Activated T-cell treated with anti-CD3 and anti-CD28 coated beads for 24 hours (primary cell): ENCODE data around the gene PPM1K.

Experiments
- DNase-seq: peaks from one replicate; pipeline ENCODE4 v3.0.0-alpha.2; 2020; ENCODE audit warnings: low read depth

The PPM1K gene

GRCh38 chr4:88217169-88217568 lies 67.2 kb downstream of the PPM1K start:
- DNase-seq: no peak

- DNase-seq: no peak
Measured at GRCh38 chr4:88216395-88216794, 68.0 kb downstream of the PPM1K start.

- no peak for DNase-seq
Measured at GRCh38 chr4:88215351-88215750, 69.0 kb downstream of the PPM1K start.

- no peak for DNase-seq
Measured at GRCh38 chr4:88212253-88212561, 72.2 kb downstream of the PPM1K start.

GRCh38 chr4:88211473-88212252 lies 72.7 kb downstream of the PPM1K start:
- DNase-seq: peak; percentile 37

DNA sequence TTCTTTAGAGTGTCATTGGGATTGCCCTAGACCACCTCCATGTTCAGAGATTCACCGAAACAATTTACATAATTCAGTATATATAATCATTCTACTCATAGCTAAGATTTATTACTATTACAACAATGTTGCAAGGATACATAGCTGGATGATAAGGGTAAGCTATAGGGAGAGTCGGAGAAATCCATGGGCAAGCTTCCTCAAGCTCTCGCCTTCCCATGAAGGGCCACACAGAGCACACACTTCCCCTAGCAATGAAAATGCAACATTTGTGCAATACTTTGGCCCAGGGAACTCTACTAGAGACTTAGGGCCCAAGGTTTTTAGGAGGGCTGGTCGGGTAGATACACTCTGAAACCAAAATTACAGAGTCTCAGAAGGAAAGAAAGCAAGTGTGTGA lies 76.2 kb downstream of the PPM1K start:
- DNase-seq: no peak
